Stimulated activated CD4-positive, alpha-beta T cell treated with anti-CD3 and anti-CD28 coated beads, Interleukin-1b, Interleukin-23, amount 100 ng/mL, for 24 hours (primary cell): Measurements from ENCODE around the gene EID2B.

Source experiments
- DNase-seq, 4 experiments: peaks; one replicate each; pipeline ENCODE4 v3.0.0-alpha.2; 2020; ENCODE audit warnings: low read depth in 4 of 4, low spot score in 1 of 4

Gene EID2B

DNA sequence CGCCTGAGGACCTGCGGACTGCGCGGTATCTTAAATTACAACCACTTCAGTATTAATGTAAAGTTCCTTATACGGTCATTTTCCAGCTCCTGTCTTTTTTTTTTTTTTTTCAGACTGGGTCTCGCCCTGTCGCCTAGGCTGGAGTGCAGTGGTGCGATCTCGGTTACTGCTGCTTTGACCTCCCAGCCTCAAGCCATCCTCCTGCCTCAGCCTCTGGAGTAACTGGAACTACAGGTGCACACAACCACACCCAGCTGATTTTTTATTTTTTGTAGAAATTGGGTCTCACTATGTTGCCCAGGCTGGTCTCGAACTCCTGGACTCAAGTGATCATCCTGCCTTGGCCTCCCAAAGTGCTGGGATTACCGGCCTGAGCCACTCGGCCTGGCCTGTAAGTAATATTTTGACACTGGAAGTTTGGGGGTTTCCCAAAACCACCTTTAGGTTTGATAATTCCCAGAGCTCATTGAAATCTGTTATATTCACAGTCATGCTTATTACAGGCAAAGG is 406 bp upstream of the EID2B start:
- no peak for DNase-seq

DNA sequence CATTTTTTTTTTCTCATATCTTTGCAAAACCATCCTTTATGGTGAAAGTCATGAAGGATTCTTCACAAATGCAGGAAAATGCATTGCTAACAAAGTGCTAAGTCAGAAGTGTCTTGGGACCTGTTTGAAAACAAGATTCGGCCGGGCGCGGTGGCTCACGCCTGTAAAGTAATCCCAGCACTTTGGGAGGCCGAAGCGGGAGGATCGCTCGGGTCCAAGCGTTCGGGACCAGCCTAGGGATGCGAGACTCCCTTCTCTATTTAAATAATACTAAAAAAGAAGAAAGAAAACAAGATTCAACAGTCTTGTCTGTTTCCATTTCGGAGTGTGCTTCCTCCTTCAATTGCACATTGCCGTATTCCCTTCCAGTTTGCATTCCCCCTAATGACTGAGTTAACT is 819 bp downstream of the EID2B start:
- DNase-seq, result no peak

DNA sequence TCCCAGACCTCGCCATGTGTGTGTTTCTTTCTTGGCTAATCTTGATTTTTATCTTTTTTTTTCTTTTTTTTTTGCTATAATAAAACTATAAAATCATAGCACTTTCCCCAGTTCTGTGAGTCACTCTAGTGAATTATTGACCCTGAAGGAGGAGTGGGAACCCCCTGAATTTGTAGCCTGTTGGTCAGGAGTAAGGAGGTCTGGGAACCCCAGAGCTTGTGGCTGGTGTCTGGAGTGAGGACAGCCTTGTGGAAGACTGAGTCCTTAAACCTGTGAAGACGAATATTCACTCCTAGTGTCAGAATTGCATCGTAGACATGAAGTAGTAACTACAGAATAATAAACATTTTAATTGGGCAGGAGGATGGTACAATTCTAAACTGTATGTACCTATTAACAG is 7.4 kb downstream of the EID2B start:
- DNase-seq, result no peak

- DNase-seq, result no peak
Measured at GRCh38 chr19:39524495-39524894, 8.2 kb downstream of the EID2B start.

- no peak for DNase-seq
Measured at GRCh38 chr19:39520541-39521484, 11.8 kb downstream of the EID2B start.

DNA sequence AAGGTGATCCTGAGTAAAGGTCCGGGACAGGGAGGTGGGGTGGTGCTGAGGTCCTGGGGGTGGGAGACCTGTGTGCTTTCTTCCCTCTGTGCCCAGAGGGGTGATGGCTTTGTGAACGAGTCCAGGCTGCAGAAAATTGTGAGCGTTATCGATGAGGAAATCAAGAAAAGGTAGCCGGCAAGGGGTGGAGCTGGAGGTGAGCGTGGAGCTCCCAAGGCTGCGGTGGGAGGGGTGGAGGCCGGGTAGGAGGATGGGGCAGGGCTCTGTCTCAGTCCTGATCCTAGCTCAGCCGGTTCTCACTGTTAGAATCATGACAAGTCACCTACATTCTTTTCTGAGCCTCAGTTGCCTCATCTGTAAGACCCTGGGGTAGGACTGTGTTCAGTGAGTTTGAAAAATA is 13.7 kb downstream of the EID2B start:
- no peak for DNase-seq

- DNase-seq, result no peak
Measured at GRCh38 chr19:39518458-39518857, 14.2 kb downstream of the EID2B start.

DNA sequence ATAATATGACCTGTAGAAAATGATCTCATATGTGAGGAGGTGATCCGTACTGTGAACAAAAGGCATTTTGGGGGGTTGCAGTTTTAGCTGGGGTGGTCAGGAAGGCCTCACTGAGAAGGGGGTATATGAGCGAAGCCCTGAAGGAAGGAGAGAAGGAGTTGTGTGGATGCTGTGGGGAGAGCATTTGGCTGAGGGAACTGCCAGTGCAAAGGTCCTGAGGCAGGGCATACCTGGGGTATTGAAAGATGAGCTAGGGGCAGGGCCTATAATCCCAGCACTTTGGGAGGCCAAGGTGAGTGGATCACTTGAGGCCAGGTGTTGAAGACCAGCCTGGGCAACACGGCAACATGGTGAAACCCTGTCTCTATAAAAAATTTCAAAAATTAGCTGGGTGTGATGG is 15.2 kb downstream of the EID2B start:
- DNase-seq, result no peak

GRCh38 chr19:39516270-39516669 is 16.4 kb downstream of the EID2B start:
- no peak for DNase-seq

- DNase-seq, result no peak
Measured at GRCh38 chr19:39515551-39516191, 17.0 kb downstream of the EID2B start.

GRCh38 chr19:39514840-39515550 is 17.7 kb downstream of the EID2B start, which contains the start of gene SELENOV:
SELENOV (plus strand) TSS chr19:39515139; CDS start chr19:39515213, 74 bp downstream.
- DNase-seq, result no peak

- DNase-seq, result no peak
Measured at GRCh38 chr19:39512988-39513387, 19.7 kb downstream of the EID2B start.

DNA sequence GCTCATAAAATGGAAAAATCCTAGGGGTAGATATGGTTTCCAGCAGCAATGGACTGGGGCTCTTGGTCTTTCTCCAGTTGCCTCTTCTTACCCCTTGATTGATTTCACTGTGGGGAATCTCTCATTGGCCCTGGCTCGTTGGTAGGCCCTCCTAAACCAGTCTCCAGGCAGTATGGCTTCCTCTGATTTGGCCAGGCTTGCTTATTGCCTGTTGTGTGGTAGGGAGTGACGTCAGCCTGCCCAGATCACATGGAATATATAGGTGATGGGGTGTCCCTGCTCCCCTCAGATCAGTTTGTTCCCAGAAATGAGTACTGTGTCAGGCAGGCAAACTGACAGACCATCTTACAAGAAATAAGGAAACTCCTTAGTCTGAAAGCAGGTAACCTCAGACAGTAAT is 23.4 kb downstream of the EID2B start:
- no peak for DNase-seq

DNA sequence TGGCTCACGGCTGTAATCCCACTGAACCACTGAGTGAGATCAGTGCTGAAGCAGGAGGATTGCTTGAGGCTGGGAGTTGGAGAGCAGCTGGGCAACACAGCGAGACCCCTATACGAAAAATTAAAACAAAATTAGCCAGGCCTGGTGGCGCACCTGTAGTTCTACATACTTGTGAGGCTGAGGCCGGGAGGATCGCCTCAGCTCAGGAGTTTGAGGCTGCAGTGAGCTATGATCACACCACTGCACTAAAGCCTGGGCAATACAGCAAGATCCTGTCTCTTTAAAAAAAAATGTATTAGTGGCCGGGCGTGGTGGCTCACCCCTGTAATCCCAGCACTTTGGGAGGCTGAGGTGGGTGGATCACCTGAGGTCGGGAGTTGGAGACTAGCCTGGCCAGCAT is 24.0 kb downstream of the EID2B start:
- no peak for DNase-seq

DNA sequence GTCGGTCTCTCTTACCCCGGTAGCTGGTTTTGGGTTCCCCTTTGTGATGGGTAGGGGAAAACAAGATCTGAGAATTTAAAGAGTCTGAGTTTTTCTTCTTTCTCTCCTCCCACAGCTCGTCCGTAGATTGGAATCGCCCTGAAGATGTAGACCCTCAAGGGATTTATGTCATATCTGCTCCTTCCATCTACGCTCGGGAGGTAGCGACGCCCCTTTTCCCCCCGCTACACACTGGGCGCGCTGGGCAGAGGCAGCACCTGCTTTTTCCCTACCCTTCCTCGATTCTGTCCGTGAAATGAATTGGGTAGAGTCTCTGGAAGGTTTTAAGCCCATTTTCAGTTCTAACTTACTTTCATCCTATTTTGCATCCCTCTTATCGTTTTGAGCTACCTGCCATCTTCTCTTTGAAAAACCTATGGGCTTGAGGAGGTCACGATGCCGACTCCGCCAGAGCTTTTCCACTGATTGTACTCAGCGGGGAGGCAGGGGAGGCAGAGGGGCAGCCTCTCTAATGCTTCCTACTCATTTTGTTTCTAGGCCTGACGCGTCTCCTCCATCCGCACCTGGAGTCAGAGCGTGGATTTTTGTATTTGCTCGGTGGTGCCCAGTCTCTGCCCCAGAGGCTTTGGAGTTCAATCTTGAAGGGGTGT is 24.8 kb downstream of the EID2B start:
- no peak for DNase-seq

DNA sequence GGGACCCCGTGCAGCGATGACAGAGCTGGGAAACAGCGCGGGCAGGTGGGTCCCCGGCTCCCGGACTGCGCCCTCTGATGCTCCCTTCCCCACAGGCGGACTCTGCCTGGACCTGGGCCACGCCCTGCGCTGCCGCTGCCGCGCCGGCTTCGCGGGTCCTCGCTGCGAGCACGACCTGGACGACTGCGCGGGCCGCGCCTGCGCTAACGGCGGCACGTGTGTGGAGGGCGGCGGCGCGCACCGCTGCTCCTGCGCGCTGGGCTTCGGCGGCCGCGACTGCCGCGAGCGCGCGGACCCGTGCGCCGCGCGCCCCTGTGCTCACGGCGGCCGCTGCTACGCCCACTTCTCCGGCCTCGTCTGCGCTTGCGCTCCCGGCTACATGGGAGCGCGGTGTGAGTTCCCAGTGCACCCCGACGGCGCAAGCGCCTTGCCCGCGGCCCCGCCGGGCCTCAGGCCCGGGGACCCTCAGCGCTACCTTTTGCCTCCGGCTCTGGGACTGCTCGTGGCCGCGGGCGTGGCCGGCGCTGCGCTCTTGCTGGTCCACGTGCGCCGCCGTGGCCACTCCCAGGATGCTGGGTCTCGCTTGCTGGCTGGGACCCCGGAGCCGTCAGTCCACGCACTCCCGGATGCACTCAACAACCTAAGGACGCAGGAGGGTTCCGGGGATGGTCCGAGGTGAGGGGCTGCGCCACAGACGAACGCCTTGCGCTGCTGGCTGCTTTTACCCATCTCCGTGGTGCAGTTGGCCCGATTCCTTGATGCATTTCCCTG is 25.5 kb downstream of the EID2B start:
- peak in 3 of 4 experiments; percentile 23 to 63 (median 46) for DNase-seq

GRCh38 chr19:39506598-39506943 is 26.1 kb downstream of the EID2B start:
- no peak for DNase-seq

- DNase-seq, result peak; percentile 36 to 71 (median 58)
Measured at GRCh38 chr19:39502640-39503417, 29.8 kb downstream of the EID2B start.

- no peak for DNase-seq
Measured at GRCh38 chr19:39501340-39501739, 31.3 kb downstream of the EID2B start.

- no peak for DNase-seq
Measured at GRCh38 chr19:39500543-39500942, 32.1 kb downstream of the EID2B start.
